ENCODE data around the gene AUTS2.

Gene AUTS2

GRCh38 chr7:70159121-70159520 is 560.8 kb downstream of the AUTS2 start:
- DNase-seq = no peak

- DNase-seq = no peak
These were observed 567.3 kb downstream of the AUTS2 start for GRCh38 chr7:70165477-70166170.

- no peak for DNase-seq
These were observed 573.2 kb downstream of the AUTS2 start for GRCh38 chr7:70171369-70171920.

- no peak for DNase-seq
These were observed 578.9 kb downstream of the AUTS2 start for GRCh38 chr7:70177166-70177565.

GRCh38 chr7:70178211-70178610 is 579.9 kb downstream of the AUTS2 start:
- no peak for DNase-seq

- no peak for DNase-seq
These were observed 580.5 kb downstream of the AUTS2 start for GRCh38 chr7:70178787-70179186.

- no peak for DNase-seq
These were observed 584.2 kb downstream of the AUTS2 start for GRCh38 chr7:70182521-70182920.

- no peak for DNase-seq
These were observed 585.0 kb downstream of the AUTS2 start for GRCh38 chr7:70183278-70183677.

- DNase-seq = no peak
These were observed 590.8 kb downstream of the AUTS2 start for GRCh38 chr7:70188901-70189650.

GRCh38 chr7:70189776-70190175 is 591.5 kb downstream of the AUTS2 start:
- no peak for DNase-seq

- DNase-seq = no peak
These were observed 592.0 kb downstream of the AUTS2 start for GRCh38 chr7:70190281-70190680.

- DNase-seq = no peak
These were observed 595.2 kb downstream of the AUTS2 start for GRCh38 chr7:70193514-70193913.

GRCh38 chr7:70208236-70209063 is 610.2 kb downstream of the AUTS2 start:
- no peak for DNase-seq

- DNase-seq = no peak
These were observed 612.1 kb downstream of the AUTS2 start for GRCh38 chr7:70210200-70210935.

- no peak for DNase-seq
These were observed 612.6 kb downstream of the AUTS2 start for GRCh38 chr7:70210936-70211310.

GRCh38 chr7:70212281-70212680 is 614.0 kb downstream of the AUTS2 start:
- DNase-seq = no peak

GRCh38 chr7:70214071-70214470 is 615.8 kb downstream of the AUTS2 start:
- DNase-seq = no peak

GRCh38 chr7:70215491-70215890 is 617.2 kb downstream of the AUTS2 start:
- DNase-seq = no peak

- no peak for DNase-seq
These were observed 619.3 kb downstream of the AUTS2 start for GRCh38 chr7:70217571-70217970.

GRCh38 chr7:70218006-70218405 is 619.7 kb downstream of the AUTS2 start:
- DNase-seq = no peak

GRCh38 chr7:70219061-70219460 is 620.8 kb downstream of the AUTS2 start:
- DNase-seq = no peak

- DNase-seq = no peak
These were observed 631.0 kb downstream of the AUTS2 start for GRCh38 chr7:70229242-70229641.

- no peak for DNase-seq
These were observed 632.5 kb downstream of the AUTS2 start for GRCh38 chr7:70230761-70231160.

All from activated CD8-positive, alpha-beta memory T cell treated with anti-CD3 and anti-CD28 coated beads, Interleukin-2, amount 50 U/mL, for 48 hours (primary cell).